Measurements from ENCODE around the gene PHF20.
"Not testable (repeated sequence)": the region's sequence is repeated elsewhere in the genome, so short reads cannot be mapped to it uniquely, and the experiment has no call there.

Gene PHF20

DNA sequence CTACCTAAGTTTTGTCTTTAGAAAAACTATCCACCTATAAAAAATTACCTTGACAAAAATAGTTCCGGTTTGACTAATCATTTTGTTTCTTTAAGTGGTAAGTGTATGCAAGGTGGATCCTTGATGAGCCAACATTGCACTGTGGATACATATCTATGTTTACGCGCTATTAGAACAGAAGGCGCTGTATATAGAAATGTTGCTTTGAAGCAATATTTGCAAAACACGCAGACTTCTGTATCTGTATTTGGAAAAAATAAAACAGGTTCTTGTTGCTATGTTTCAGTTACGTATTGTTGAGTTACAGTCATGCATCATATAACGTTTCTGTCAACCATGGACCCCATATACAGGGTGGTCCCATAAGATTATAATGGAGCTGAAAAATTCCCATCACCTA lies 178.3 kb downstream of the PHF20 start:
- no peak for DNase-seq (ENCODE audit: low read depth)
- no peak overlapping the region for H3K4me3 ChIP-seq (ENCODE audit: low read depth, low read length)
- TF ChIP-seq, protein P1, sequence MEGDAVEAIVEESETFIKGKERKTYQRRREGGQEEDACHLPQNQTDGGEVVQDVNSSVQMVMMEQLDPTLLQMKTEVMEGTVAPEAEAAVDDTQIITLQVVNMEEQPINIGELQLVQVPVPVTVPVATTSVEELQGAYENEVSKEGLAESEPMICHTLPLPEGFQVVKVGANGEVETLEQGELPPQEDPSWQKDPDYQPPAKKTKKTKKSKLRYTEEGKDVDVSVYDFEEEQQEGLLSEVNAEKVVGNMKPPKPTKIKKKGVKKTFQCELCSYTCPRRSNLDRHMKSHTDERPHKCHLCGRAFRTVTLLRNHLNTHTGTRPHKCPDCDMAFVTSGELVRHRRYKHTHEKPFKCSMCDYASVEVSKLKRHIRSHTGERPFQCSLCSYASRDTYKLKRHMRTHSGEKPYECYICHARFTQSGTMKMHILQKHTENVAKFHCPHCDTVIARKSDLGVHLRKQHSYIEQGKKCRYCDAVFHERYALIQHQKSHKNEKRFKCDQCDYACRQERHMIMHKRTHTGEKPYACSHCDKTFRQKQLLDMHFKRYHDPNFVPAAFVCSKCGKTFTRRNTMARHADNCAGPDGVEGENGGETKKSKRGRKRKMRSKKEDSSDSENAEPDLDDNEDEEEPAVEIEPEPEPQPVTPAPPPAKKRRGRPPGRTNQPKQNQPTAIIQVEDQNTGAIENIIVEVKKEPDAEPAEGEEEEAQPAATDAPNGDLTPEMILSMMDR (IDR thresholded peaks at IDR 0.05; ENCODE audit: low read depth, low read length, missing control alignments): no peak

DNA sequence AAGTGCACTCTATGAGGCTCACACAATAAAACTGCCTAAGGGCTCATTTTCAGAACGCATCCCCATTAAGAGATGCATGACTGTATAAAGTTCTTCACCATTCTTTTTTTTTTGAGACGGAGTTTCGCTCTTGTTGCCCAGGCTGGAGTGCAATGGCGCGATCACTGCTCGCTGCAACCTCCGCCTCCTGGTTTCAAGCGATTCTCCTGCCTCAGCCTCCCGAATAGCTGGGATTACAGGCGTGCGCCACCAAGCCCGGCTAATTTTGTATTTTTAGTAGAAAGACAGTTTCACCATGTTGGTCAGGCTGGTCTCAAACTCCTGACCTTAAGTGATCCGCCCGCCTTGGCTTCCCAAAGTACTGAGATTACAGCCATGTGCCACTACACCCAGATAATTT lies 180.3 kb downstream of the PHF20 start:
- peak overlapping the region; percentile 81 for H3K4me3 ChIP-seq (ENCODE audit: low read depth, low read length)
- DNase-seq (ENCODE audit: low read depth): not testable (repeated sequence)

DNA sequence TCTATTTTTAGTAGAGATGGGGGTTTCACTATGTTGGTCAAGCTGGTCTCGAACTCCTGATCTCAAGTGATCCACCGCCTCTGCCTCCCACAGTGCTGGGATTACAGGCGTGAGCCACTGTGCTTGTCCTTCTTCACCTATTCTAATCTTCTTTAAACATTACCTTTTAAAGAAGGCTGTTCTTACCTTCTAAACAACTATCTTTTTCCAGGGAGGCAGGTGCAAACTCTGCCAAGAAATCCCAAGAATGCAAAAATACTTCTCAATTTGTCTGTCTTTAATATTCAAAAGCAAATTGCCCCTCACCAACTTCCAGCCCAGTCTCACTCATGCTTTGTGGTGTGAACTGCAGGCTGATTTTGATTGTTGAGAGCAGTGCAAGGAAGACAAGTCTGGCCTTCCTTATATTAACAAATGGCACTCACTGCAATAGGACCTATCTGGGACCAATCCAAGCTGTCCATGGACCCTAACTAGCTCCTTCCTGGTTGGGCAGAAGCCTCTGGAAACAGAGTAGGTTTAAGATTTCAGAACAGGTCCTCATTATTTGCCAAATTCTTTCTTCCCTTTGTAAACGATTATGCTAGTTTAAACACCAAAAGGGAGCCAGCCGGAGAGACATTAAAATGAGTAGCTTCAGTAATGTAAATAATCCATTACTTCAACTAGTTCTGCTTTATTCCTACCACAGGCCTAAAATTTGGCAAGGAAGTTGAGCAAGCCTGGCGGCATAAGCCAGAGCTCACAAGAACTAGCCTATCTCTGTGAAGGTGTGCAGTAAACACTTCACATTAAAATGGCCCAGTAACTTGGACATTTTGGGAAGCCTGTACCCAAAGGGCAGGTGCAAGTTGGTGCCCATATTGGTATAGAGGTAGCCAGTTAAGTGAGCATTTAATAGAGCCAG lies 180.9 kb downstream of the PHF20 start:
- TF ChIP-seq, protein P1 (IDR thresholded peaks at IDR 0.05; ENCODE audit: low read depth, low read length, missing control alignments): no peak
- peak overlapping the region; percentile 81 for H3K4me3 ChIP-seq (ENCODE audit: low read depth, low read length)
- DNase-seq (ENCODE audit: low read depth): no peak

DNA sequence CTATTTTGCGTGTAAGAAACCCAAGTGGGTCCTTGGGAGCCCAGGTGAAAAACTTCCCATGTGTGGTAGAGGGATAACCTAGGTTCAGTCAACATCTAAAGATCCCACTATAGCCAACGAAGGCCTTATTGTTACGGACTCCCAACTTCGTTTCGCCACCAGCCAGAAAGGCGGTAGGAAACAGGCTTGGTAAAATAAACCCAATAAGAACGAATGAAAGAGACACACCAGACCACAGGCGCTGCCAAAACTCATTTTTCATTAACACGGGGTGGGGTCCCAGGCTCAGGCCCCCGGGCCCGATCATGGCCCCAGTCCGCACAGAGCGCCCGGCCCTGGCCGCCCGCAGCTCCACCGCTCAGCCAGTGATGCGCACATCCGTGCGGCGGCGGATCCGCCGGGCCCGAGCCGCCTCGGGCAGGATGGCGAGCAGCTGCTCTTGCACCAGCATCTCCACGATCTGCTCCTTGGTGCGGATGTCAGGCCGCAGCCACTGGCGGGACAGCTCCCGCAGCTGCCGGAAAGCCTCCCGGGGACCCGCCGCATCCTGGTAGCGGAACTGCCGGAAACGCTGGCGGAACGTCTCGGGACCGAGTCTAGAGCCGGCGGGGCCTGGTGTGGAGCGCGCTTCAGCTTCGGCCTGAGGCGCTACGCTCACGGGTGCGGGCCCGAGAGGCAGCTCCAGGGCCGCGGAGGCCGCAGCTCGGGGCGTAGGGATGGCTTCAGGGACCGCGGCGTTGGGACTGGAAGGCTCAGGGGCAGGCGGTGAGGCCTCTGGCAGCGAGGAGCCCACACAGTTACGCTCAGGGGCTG lies 181.8 kb downstream of the PHF20 start:
- TF ChIP-seq, protein P1 (IDR thresholded peaks at IDR 0.05; ENCODE audit: low read depth, low read length, missing control alignments): no peak
- no peak for DNase-seq (ENCODE audit: low read depth)
- peak overlapping the region; percentile 81 for H3K4me3 ChIP-seq (ENCODE audit: low read depth, low read length)

DNA sequence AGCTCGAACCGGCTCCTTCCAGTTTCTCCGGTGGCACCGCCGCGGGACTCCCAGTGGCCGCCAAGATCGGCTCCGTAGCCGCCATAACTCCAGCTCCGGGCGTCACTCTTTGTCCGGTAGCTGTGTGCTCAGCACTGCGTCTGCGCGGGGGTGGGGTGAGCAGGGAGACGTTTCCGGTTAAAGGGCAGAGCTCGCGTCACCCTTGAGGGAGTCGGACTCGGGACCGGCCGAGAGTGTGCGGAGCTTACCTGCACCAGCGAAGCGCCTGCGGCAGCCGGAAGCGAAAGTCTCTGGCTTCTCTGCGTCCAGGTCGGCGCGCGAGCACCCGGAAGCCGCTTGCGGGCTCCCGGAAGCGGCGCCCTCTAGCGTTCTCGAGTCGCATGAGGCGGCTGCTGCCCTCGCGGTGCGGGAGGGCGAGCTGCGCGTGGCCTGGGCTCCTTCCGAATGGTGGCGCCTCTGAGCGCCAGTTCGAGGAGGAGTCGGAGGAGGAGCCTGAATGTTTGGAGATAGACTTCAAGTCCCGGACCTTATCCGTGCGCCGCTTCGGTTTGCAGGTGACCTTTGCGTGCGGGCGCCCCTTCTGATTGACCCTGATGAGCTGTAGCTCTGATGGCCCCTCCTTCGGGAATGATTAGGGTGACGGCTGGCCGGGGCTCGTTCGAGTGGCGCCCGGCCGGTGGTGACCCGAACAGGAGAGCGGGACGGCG lies 182.5 kb downstream of the PHF20 start, which contains the start of gene SCAND1:
TSS of gene SCAND1 (minus strand) at position 303 of the 707 bp plus-strand sequence. CDS start at position 85, 218 bp downstream.
- TF ChIP-seq, protein P1 (IDR thresholded peaks at IDR 0.05; ENCODE audit: low read depth, low read length, missing control alignments): peak; percentile 93

DNA sequence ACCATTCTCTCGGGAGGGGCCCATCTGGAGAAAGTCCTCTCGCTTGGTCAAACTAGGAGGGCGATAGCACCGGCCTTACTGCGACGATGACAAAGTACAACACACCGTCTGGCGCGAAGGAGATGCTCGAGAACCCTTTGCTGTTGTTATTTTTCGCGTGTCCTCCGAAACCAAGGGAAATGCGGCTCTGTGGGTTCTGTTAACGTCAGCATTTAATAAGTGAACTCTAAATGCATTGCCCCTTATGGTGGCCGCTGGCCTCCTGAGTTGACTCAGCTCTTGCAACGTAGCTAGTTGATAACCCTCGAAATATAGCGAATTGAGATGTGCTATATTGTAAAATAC lies 183.1 kb downstream of the PHF20 start:
- peak overlapping the region; percentile 81 for H3K4me3 ChIP-seq (ENCODE audit: low read depth, low read length)
- TF ChIP-seq, protein P1 (IDR thresholded peaks at IDR 0.05; ENCODE audit: low read depth, low read length, missing control alignments): no peak
- DNase-seq (ENCODE audit: low read depth): no peak

More for the DNA sequence above, 182.5 kb downstream of the PHF20 start, which contains the start of gene SCAND1:
- peak; percentile 98 for DNase-seq (ENCODE audit: low read depth)
- peak within 1 kb of the TSS; percentile 81 for H3K4me3 ChIP-seq (ENCODE audit: low read depth, low read length)

DNA sequence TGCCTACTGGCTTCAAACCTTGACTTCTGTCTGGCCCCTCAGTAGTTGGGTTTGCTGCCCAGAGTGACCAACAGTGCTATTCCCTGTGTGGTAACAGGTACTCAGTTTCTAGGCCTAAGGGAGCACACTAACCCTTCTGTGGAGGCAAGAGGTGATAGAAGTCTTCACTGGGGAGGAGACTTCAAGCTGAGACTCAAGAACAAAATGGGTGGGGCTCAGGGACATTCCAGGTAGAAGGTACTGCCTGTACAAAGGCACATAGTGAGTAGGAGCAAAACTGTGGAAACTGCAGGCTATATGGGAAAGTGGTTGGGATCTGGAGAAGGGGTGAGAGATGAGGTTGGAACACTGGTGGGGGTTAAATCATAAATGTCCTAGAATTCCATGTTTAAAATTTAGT lies 184.8 kb downstream of the PHF20 start:
- TF ChIP-seq, protein P1 (IDR thresholded peaks at IDR 0.05; ENCODE audit: low read depth, low read length, missing control alignments): no peak
- H3K4me3 ChIP-seq (ENCODE audit: low read depth, low read length): no peak overlapping the region
- no peak for DNase-seq (ENCODE audit: low read depth)

DNA sequence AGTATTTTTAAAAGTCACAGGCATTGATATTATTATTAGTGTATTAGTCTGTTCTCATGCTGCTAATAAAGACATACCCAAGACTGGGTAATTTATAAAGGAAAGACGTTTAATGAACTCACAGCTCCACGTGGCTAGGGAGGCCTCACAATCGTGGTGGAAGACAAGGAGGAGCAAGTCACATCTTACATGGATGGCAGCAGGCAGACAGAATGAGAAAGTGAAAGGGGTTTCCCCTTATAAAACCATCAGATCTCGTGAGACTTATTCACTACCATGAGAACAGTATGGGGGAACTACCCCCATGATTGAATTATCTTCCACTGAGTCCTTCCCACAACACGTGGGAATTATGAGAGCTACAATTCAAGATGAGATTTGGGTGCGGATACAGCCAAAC lies 187.5 kb downstream of the PHF20 start:
- DNase-seq (ENCODE audit: low read depth): not testable (repeated sequence)

More for the DNA sequence above, 187.5 kb downstream of the PHF20 start:
- H3K4me3 ChIP-seq (ENCODE audit: low read depth, low read length): not testable (repeated sequence)

Data from GM12864 (cell line).